H1 (cell line): ENCODE measurements around the gene NUTM2B. TPM values are rescaled to one million over a fixed set of nuclear protein-coding genes. Genes with fewer than 3 reads are reported as not detected.
"Not testable (repeated sequence)": the region's sequence is repeated elsewhere in the genome, so short reads cannot be mapped to it uniquely, and the experiment has no call there.

Source experiments
- CTCF ChIA-PET: fragments of 300-600 bp; sonication (Branson Sonifier 250); formaldehyde crosslinking; loops from one replicate; lab custom pipeline; 2021; ENCODE audit not compliant: partially characterized antibody; lab: Charles Lee
- POLR2A ChIA-PET: fragments of 300-600 bp; sonication (Branson Sonifier 250); formaldehyde crosslinking; loops from one replicate; lab custom pipeline; 2021; ENCODE audit warnings: inconsistent platforms; ENCODE audit not compliant: partially characterized antibody; lab: Charles Lee
- DNase-seq, 2 experiments: peaks; one replicate each; pipeline versions ENCODE4 v3.0.0 to v3.0.0-alpha.2; 2010 to 2022; ENCODE audit warnings: low spot score in 2 of 2, low read depth in 1 of 2, mixed read lengths in 1 of 2
- FAIRE-seq: peaks from 2 replicates; lab custom pipeline; 2011; peaks lifted over from hg19 to GRCh38; lab: Jason Lieb, UNC
- H2AFZ ChIP-seq: 2 replicates; pipeline ENCODE4 v1.8.1; 2012; ENCODE audit warnings: low read length, inconsistent platforms
- H2AK5ac ChIP-seq: 2 replicates; pipeline ENCODE4 v1.6.1; 2013; ENCODE audit warnings: low read depth, low read length
- H2BK120ac ChIP-seq: replicated peaks from 2 replicates; pipeline ENCODE3; 2013; ENCODE audit warnings: low read depth, low read length, inconsistent platforms
- H2BK12ac ChIP-seq: 2 replicates; pipeline ENCODE4 v1.6.1; 2013; ENCODE audit warnings: low read depth, low read length
- H2BK15ac ChIP-seq: 2 replicates; pipeline ENCODE4 v1.6.1; 2013; ENCODE audit warnings: low read length
- H2BK20ac ChIP-seq: 2 replicates; pipeline ENCODE4 v1.6.1; 2013; ENCODE audit warnings: low read length
- H2BK5ac ChIP-seq: 2 replicates; pipeline ENCODE4 v1.6.1; 2013; ENCODE audit warnings: low read depth, low read length
- H3K14ac ChIP-seq: 2 replicates; pipeline ENCODE4 v1.6.1; 2013; ENCODE audit warnings: inconsistent platforms; ENCODE audit not compliant: insufficient read length
- H3K18ac ChIP-seq: 2 replicates; pipeline ENCODE4 v1.6.1; 2013; ENCODE audit warnings: low read length; ENCODE audit errors: extremely low read depth
- H3K23ac ChIP-seq: 2 replicates; pipeline ENCODE4 v1.6.1; 2013; ENCODE audit warnings: inconsistent platforms; ENCODE audit not compliant: insufficient read length
- H3K23me2 ChIP-seq: 2 replicates; pipeline ENCODE4 v1.6.1; 2013; ENCODE audit warnings: low read depth, low read length
- H3K27ac ChIP-seq: 2 replicates; pipeline ENCODE4 v1.6.1; 2011; ENCODE audit warnings: low read depth, low read length, inconsistent platforms
- H3K27me3 ChIP-seq, 4 experiments: replicated peaks in 1 of 4; 1 replicate in 1 of 4; 2 replicates in 3 of 4; pipeline versions ENCODE4 v1.6.1 to v1.8.1; 2011 to 2013; ENCODE audit warnings: low read length in 3 of 4, mild to moderate bottlenecking in 3 of 4, inconsistent platforms in 2 of 4, mixed read lengths in 2 of 4, moderate library complexity in 1 of 4; ENCODE audit not compliant: control insufficient read depth in 3 of 4, insufficient read depth in 3 of 4; ENCODE audit errors: extremely low read depth in 1 of 4
- H3K36me3 ChIP-seq, 4 experiments: 2 replicates each; pipeline versions ENCODE4 v1.6.1 to v1.8.1; 2011 to 2013; ENCODE audit warnings: mild to moderate bottlenecking in 4 of 4, low read length in 3 of 4, moderate library complexity in 2 of 4, control low read depth in 1 of 4, inconsistent platforms in 1 of 4; ENCODE audit not compliant: insufficient read depth in 4 of 4, control insufficient read depth in 2 of 4
- H3K4ac ChIP-seq: replicated peaks from 2 replicates; pipeline ENCODE3; 2013; ENCODE audit warnings: low read length, low read depth, mixed read lengths, inconsistent platforms; ENCODE audit not compliant: insufficient read length
- H3K4me1 ChIP-seq, 4 experiments: replicated peaks in 1 of 4; 1 replicate in 1 of 4; 2 replicates in 3 of 4; pipeline versions ENCODE4 v1.6.1 to v1.8.1; 2011 to 2013; ENCODE audit warnings: low read length in 3 of 4, inconsistent platforms in 2 of 4, mixed read lengths in 1 of 4; ENCODE audit not compliant: insufficient read depth in 4 of 4, control insufficient read depth in 3 of 4
- H3K4me2 ChIP-seq, 2 experiments: 2 replicates each; pipeline versions ENCODE4 v1.6.1 to v1.8.1; 2011 to 2013; ENCODE audit warnings: low read depth in 2 of 2, low read length in 2 of 2, control low read depth in 1 of 2, inconsistent platforms in 1 of 2, mild to moderate bottlenecking in 1 of 2; ENCODE audit not compliant: insufficient read depth in 1 of 2
- H3K4me3 ChIP-seq, 4 experiments: fragments of 200-600, 300-600 bp in 1 of 4; sonication (generic), shearing (Covaris generic), sonication (Bioruptor Twin) in 1 of 4; 2 replicates each; pipeline versions ENCODE4 v1.5.1 to v1.8.1; 2011 to 2016; ENCODE audit warnings: low read length in 4 of 4, low read depth in 3 of 4, control low read depth in 2 of 4, inconsistent platforms in 2 of 4, mild to moderate bottlenecking in 2 of 4, mixed read lengths in 1 of 4, moderate library complexity in 1 of 4; ENCODE audit not compliant: insufficient read depth in 2 of 4; ENCODE audit errors: extremely low read depth in 1 of 4
- H3K56ac ChIP-seq: replicated peaks from 2 replicates; pipeline ENCODE3; 2013; ENCODE audit warnings: low read depth, mild to moderate bottlenecking, mixed read lengths, low read length, inconsistent platforms; ENCODE audit not compliant: insufficient read length
- H3K79me1 ChIP-seq: 2 replicates; pipeline ENCODE4 v1.6.1; 2013; ENCODE audit warnings: low read depth, low read length, control low read depth
- H3K79me2 ChIP-seq, 2 experiments: 2 replicates each; pipeline versions ENCODE4 v1.6.1 to v1.8.1; 2012 to 2013; ENCODE audit warnings: low read length in 2 of 2, mild to moderate bottlenecking in 2 of 2, inconsistent platforms in 1 of 2; ENCODE audit not compliant: insufficient read depth in 2 of 2, control insufficient read depth in 1 of 2
- H3K9ac ChIP-seq, 4 experiments: replicated peaks in 1 of 4; 1 replicate in 1 of 4; 2 replicates in 3 of 4; pipeline versions ENCODE4 v1.6.1 to v1.8.1; 2011 to 2013; ENCODE audit warnings: low read depth in 3 of 4, low read length in 3 of 4, control low read depth in 2 of 4, mild to moderate bottlenecking in 2 of 4, moderate library complexity in 2 of 4, inconsistent platforms in 1 of 4; ENCODE audit errors: extremely low read depth in 1 of 4
- H3K9me3 ChIP-seq, 2 experiments: 2 replicates each; pipeline versions ENCODE4 v1.6.1 to v1.8.1; 2012 to 2013; ENCODE audit warnings: mild to moderate bottlenecking in 2 of 2, moderate library complexity in 2 of 2, control low read depth in 1 of 2, inconsistent platforms in 1 of 2, low read depth in 1 of 2, low read length in 1 of 2, mixed read lengths in 1 of 2; ENCODE audit not compliant: insufficient read depth in 2 of 2
- H4K20me1 ChIP-seq, 2 experiments: replicated peaks in 1 of 2; 2 replicates each; pipeline versions ENCODE3 to v1.8.1; 2011 to 2013; ENCODE audit warnings: inconsistent platforms in 2 of 2, low read length in 2 of 2, mild to moderate bottlenecking in 1 of 2; ENCODE audit not compliant: insufficient read depth in 2 of 2, control insufficient read depth in 1 of 2
- H4K5ac ChIP-seq: 2 replicates; pipeline ENCODE4 v1.6.1; 2013; ENCODE audit warnings: low read length, low read depth, mixed read lengths, inconsistent platforms; ENCODE audit not compliant: insufficient read length
- H4K8ac ChIP-seq: 2 replicates; pipeline ENCODE4 v1.8.0; 2013; ENCODE audit warnings: mild to moderate bottlenecking, moderate library complexity, low read length, inconsistent platforms; ENCODE audit not compliant: insufficient read depth; ENCODE audit errors: extremely low read depth
- H4K91ac ChIP-seq: replicated peaks from 2 replicates; pipeline ENCODE3; 2013; ENCODE audit warnings: low read length, mixed read lengths, inconsistent platforms; ENCODE audit not compliant: insufficient read length
- RFX5 ChIP-seq: IDR thresholded peaks from 2 replicates; pipeline ENCODE4 v1.6.1; 2011; ENCODE audit warnings: low read depth, low read length, improper control_type of control experiment, borderline replicate concordance
- WGBS, 2 experiments: shearing (Covaris generic) in 1 of 2; methylation state at CpG; one replicate each; pipeline versions ENCODE4 v1.1.6 to v1.1.7; 2013 to 2015; ENCODE audit warnings: low lambda C conversion rate in 2 of 2, mixed read lengths in 2 of 2, inconsistent platforms in 1 of 2, low coverage in 1 of 2, missing lambda C conversion rate in 1 of 2; ENCODE audit not compliant: insufficient replicate concordance in 2 of 2, insufficient coverage in 1 of 2, insufficient read length in 1 of 2; ENCODE audit errors: extremely low coverage in 1 of 2, missing lambda C conversion rate in 1 of 2; 5-methylcytosine and 5-hydroxymethylcytosine counted together
- polyA plus RNA-seq, 7 experiments: library from polyadenylated mRNA; depleted of rRNA in 3 of 7; stranded (reverse) in 5 of 7; unstranded in 2 of 7; fragments of >200 nt in 5 of 7; fragments of 200-250 nt in 2 of 7; gene quantifications; 1 replicate in 5 of 7; 2 replicates in 1 of 7; 4 replicates in 1 of 7; pipeline versions ENCODE4 v1.2.1 to v1.2.3, GENCODE V29; 2011 to 2013; ENCODE audit warnings: missing spikeins in 2 of 7, mixed read lengths in 2 of 7
- total RNA-seq: library from RNA; stranded (reverse); fragmentation: NEBNext Ultra II Directional; extraction: Animal tissue kit (Norgen Biotek cat#: 25700); gene quantifications from 2 replicates; pipeline ENCODE4 v1.2.1, GENCODE V29; 2021

The NUTM2B gene
- total and polyA plus RNA-seq, 2 of the 8 experiments (the other 6 are each of a cell fraction or from before 2014, with no cell fraction given): 0.17 to 0.20 TPM

GRCh38 chr10:79716917-79717579 is 14.0 kb downstream of the NUTM2B start:
- H3K9me3 ChIP-seq, H3K36me3 ChIP-seq, H4K20me1 ChIP-seq, H3K79me2 ChIP-seq, H3K4me3 ChIP-seq, H3K4me2 ChIP-seq, H3K27ac ChIP-seq, H4K8ac ChIP-seq, CTCF ChIA-PET, H2BK5ac ChIP-seq, H3K79me1 ChIP-seq, H3K4me1 ChIP-seq, H3K18ac ChIP-seq, H3K23me2 ChIP-seq, H2BK120ac ChIP-seq, H3K23ac ChIP-seq, H2BK15ac ChIP-seq, H3K56ac ChIP-seq, H2AFZ ChIP-seq, H3K27me3 ChIP-seq, H4K5ac ChIP-seq, POLR2A ChIA-PET, FAIRE-seq, H3K9ac ChIP-seq, H3K14ac ChIP-seq, DNase-seq, H2BK20ac ChIP-seq, H2AK5ac ChIP-seq, H2BK12ac ChIP-seq, H3K4ac ChIP-seq, H4K91ac ChIP-seq: not testable (repeated sequence)
- 40% methylated on average over 1 of the region's 4 CpGs; no CpG with 5 or more reads in 1 of the 2 experiments for WGBS, 2 experiments
- peak; percentile 43; the same call in 1 of the 2 replicates for TF ChIP-seq RFX5

GRCh38 chr10:79720000-79720399 is 17.0 kb downstream of the NUTM2B start:
- H3K4me2 ChIP-seq, H4K91ac ChIP-seq, H3K36me3 ChIP-seq, H3K23me2 ChIP-seq, H2BK5ac ChIP-seq, CTCF ChIA-PET, H2AFZ ChIP-seq, H4K20me1 ChIP-seq, DNase-seq, H3K4me1 ChIP-seq, H3K9me3 ChIP-seq, H3K23ac ChIP-seq, H3K79me1 ChIP-seq, H4K5ac ChIP-seq, H3K27ac ChIP-seq, H2BK15ac ChIP-seq, H3K4me3 ChIP-seq, H3K18ac ChIP-seq, H2AK5ac ChIP-seq, H3K56ac ChIP-seq, H3K79me2 ChIP-seq, H3K14ac ChIP-seq, H4K8ac ChIP-seq, H3K4ac ChIP-seq, FAIRE-seq, H2BK120ac ChIP-seq, POLR2A ChIA-PET, H3K9ac ChIP-seq, H3K27me3 ChIP-seq, H2BK12ac ChIP-seq, H2BK20ac ChIP-seq: not testable (repeated sequence)
- WGBS, 2 experiments: 81% methylated on average over 3 of the region's 4 CpGs; no CpG with 5 or more reads in 1 of the 2 experiments
